ENCODE measurements around the gene MYO1D.

DNA sequence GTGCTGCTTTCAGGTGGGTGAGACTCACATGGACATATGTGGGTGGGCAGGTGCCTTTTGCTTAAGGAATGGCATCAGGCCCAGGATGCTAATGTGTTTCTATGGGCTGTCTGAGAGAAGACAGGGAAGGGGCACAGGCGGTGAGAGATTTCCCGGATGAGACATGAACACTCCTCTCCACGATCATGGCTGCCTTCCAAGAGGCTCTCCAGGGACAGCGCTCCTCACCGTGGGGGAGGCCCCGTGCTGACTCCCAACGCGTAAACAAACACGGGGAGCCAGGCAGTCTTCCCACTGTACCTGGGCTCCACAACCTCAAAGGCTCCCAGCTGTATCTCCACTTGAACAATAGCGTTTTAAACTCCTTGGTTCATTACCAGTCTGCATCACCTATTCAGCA, 347.3 kb downstream of the MYO1D start:
- TF ChIP-seq, protein P1, sequence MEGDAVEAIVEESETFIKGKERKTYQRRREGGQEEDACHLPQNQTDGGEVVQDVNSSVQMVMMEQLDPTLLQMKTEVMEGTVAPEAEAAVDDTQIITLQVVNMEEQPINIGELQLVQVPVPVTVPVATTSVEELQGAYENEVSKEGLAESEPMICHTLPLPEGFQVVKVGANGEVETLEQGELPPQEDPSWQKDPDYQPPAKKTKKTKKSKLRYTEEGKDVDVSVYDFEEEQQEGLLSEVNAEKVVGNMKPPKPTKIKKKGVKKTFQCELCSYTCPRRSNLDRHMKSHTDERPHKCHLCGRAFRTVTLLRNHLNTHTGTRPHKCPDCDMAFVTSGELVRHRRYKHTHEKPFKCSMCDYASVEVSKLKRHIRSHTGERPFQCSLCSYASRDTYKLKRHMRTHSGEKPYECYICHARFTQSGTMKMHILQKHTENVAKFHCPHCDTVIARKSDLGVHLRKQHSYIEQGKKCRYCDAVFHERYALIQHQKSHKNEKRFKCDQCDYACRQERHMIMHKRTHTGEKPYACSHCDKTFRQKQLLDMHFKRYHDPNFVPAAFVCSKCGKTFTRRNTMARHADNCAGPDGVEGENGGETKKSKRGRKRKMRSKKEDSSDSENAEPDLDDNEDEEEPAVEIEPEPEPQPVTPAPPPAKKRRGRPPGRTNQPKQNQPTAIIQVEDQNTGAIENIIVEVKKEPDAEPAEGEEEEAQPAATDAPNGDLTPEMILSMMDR (IDR thresholded peaks at IDR 0.05; ENCODE audit: low read depth, low read length, missing input control): no peak
- TF ChIP-seq YY1 (IDR thresholded peaks at IDR 0.05): no peak
- TF ChIP-seq JUND (IDR thresholded peaks at IDR 0.05): no peak
- TF ChIP-seq HNF4G (IDR thresholded peaks at IDR 0.05): no peak
- TF ChIP-seq, protein P2, sequence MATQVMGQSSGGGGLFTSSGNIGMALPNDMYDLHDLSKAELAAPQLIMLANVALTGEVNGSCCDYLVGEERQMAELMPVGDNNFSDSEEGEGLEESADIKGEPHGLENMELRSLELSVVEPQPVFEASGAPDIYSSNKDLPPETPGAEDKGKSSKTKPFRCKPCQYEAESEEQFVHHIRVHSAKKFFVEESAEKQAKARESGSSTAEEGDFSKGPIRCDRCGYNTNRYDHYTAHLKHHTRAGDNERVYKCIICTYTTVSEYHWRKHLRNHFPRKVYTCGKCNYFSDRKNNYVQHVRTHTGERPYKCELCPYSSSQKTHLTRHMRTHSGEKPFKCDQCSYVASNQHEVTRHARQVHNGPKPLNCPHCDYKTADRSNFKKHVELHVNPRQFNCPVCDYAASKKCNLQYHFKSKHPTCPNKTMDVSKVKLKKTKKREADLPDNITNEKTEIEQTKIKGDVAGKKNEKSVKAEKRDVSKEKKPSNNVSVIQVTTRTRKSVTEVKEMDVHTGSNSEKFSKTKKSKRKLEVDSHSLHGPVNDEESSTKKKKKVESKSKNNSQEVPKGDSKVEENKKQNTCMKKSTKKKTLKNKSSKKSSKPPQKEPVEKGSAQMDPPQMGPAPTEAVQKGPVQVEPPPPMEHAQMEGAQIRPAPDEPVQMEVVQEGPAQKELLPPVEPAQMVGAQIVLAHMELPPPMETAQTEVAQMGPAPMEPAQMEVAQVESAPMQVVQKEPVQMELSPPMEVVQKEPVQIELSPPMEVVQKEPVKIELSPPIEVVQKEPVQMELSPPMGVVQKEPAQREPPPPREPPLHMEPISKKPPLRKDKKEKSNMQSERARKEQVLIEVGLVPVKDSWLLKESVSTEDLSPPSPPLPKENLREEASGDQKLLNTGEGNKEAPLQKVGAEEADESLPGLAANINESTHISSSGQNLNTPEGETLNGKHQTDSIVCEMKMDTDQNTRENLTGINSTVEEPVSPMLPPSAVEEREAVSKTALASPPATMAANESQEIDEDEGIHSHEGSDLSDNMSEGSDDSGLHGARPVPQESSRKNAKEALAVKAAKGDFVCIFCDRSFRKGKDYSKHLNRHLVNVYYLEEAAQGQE (IDR thresholded peaks at IDR 0.05): no peak
- TF ChIP-seq, protein P3, sequence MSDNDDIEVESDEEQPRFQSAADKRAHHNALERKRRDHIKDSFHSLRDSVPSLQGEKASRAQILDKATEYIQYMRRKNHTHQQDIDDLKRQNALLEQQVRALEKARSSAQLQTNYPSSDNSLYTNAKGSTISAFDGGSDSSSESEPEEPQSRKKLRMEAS (IDR thresholded peaks at IDR 0.05): no peak
- no peak for TF ChIP-seq TAF1 (conservative IDR thresholded peaks at IDR 0.05)

All from liver (tissue), 3 donors.